Spleen (tissue), 3 donors: ENCODE results near the gene PRM3.

Source experiments
- POLR2A ChIP-seq, 3 donors: fragments of 450-650 bp; IDR thresholded peaks; one replicate each; pipeline ENCODE4 v1.5.1; 2017; ENCODE audit warnings: antibody characterized with exemption in 3 of 3, mild to moderate bottlenecking in 1 of 3
- POLR2AphosphoS5 ChIP-seq, 3 donors: sonication (generic); formaldehyde crosslinking; IDR thresholded peaks; one replicate each; pipeline ENCODE4 v1.5.1; 2017; ENCODE audit warnings: antibody characterized with exemption in 3 of 3

GRCh38 chr16:11253009-11253994, 20.1 kb downstream of the PRM3 start:
- TF ChIP-seq POLR2A (IDR thresholded peaks at IDR 0.05): no peak
- TF ChIP-seq POLR2AphosphoS5 (IDR thresholded peaks at IDR 0.05): peak in 1 of 3 donors; percentile 35
